Activated CD4-positive, CD25-positive, alpha-beta regulatory T cell treated with anti-CD3 and anti-CD28 coated beads, Interleukin-2, amount 50 U/mL, for 16 hours (primary cell): ENCODE results near the gene STIM1.

Experiments
- DNase-seq: peaks from one replicate; pipeline ENCODE4 v3.0.0-alpha.2; 2020; ENCODE audit warnings: low read depth, low spot score

The STIM1 gene

GRCh38 chr11:3916962-3917361, 61.5 kb downstream of the STIM1 start:
- no peak for DNase-seq

- peak; percentile 54 for DNase-seq
Observed at GRCh38 chr11:3920148-3920852, 64.8 kb downstream of the STIM1 start.

GRCh38 chr11:3922056-3922455, 66.6 kb downstream of the STIM1 start:
- no peak for DNase-seq

GRCh38 chr11:3925513-3925912, 70.0 kb downstream of the STIM1 start:
- DNase-seq: no peak

- no peak for DNase-seq
Observed at GRCh38 chr11:3926458-3927095, 71.1 kb downstream of the STIM1 start.

- DNase-seq: no peak
Observed at GRCh38 chr11:3927129-3927796, 71.8 kb downstream of the STIM1 start.

GRCh38 chr11:3929232-3929631, 73.8 kb downstream of the STIM1 start:
- no peak for DNase-seq

- no peak for DNase-seq
Observed at GRCh38 chr11:3929649-3930048, 74.2 kb downstream of the STIM1 start.

GRCh38 chr11:3932698-3933097, 77.2 kb downstream of the STIM1 start:
- DNase-seq: no peak

- DNase-seq: no peak
Observed at GRCh38 chr11:3933165-3933628, 77.7 kb downstream of the STIM1 start.

- no peak for DNase-seq
Observed at GRCh38 chr11:3934658-3935057, 79.2 kb downstream of the STIM1 start.

GRCh38 chr11:3936517-3936916, 81.1 kb downstream of the STIM1 start:
- DNase-seq: no peak

GRCh38 chr11:3939211-3939610, 83.7 kb downstream of the STIM1 start:
- no peak for DNase-seq

GRCh38 chr11:3939651-3940190, 84.3 kb downstream of the STIM1 start:
- DNase-seq: no peak

- no peak for DNase-seq
Observed at GRCh38 chr11:3942160-3942955, 86.9 kb downstream of the STIM1 start.

GRCh38 chr11:3942956-3943497, 87.6 kb downstream of the STIM1 start:
- DNase-seq: no peak

GRCh38 chr11:3944198-3944597, 88.7 kb downstream of the STIM1 start:
- DNase-seq: no peak

- no peak for DNase-seq
Observed at GRCh38 chr11:3946455-3947017, 91.1 kb downstream of the STIM1 start.

- peak; percentile 10 for DNase-seq
Observed at GRCh38 chr11:3947061-3947460, 91.6 kb downstream of the STIM1 start.

GRCh38 chr11:3949125-3949524, 93.7 kb downstream of the STIM1 start:
- no peak for DNase-seq
